ENCODE results near the gene PUM2. TPM values are rescaled to one million over a fixed set of nuclear protein-coding genes. Genes with fewer than 3 reads are reported as not detected.

Gene PUM2
- total and polyA plus RNA-seq, 2 of the 8 experiments (the other 6 are each of a cell fraction or from before 2014, with no cell fraction given), result 46.6 to 114 TPM

DNA sequence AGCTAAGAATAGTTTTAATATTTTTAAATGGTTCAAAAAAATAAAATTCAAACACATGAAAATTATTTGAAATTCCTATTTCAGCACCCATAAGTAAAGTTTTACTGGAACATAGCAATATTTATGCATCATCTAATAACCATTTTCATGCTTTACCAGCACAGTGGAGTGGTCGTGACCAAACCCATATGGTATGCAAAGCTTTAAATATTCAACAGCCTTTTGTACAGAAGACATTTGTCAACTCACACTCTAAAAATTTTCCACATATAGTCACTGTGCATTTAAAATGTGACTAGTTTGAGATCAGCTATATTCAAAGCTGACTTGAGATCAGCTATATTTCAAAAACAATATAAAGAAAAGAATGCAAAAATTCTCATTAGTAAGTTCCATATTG, 46.2 kb downstream of the PUM2 start:
- Histone ChIP-seq H3K4me2 (ENCODE audit: insufficient read depth in 1 of 2, low read depth in 2 of 2, low read length in 2 of 2) (no peak overlapping the region), H2BK5ac (ENCODE audit: low read depth, low read length) (no peak overlapping the region), H3K14ac (ENCODE audit: insufficient read length) (no peak overlapping the region), H3K4me3 (ENCODE audit: extremely low read depth in 1 of 4, insufficient read depth in 2 of 4, low read depth in 3 of 4, low read length in 4 of 4) (no peak overlapping the region), H3K23ac (ENCODE audit: insufficient read length) (no peak overlapping the region), H3K18ac (ENCODE audit: extremely low read depth, low read length) (no peak overlapping the region), H2AFZ (ENCODE audit: low read length) (no peak overlapping the region), H3K9me3 (ENCODE audit: insufficient read depth in 2 of 2, low read depth in 1 of 2, low read length in 1 of 2) (no peaks in the 10 kb centered on the region), H3K23me2 (ENCODE audit: low read depth, low read length) (no peaks in the 10 kb centered on the region), H4K20me1 (replicated peaks in 1 of 2; ENCODE audit: control insufficient read depth in 1 of 2, insufficient read depth in 2 of 2, low read length in 2 of 2) (peaks cover 0 to 5% of the 10 kb centered on the region in 2 experiments), H3K9ac (replicated peaks in 1 of 4; ENCODE audit: extremely low read depth in 1 of 4, low read depth in 3 of 4, low read length in 3 of 4) (no peak overlapping the region), H3K4me1 (replicated peaks in 1 of 4; ENCODE audit: control insufficient read depth in 3 of 4, insufficient read depth in 4 of 4, low read length in 3 of 4) (no peaks in the 10 kb centered on the region), H2BK20ac (ENCODE audit: low read length) (no peak overlapping the region), H3K27me3 (replicated peaks in 1 of 4; ENCODE audit: control insufficient read depth in 3 of 4, extremely low read depth in 1 of 4, insufficient read depth in 3 of 4, low read length in 3 of 4) (no peaks in the 10 kb centered on the region), H4K8ac (ENCODE audit: extremely low read depth, insufficient read depth, low read length) (no peak overlapping the region), H3K36me3 (ENCODE audit: control insufficient read depth in 2 of 4, insufficient read depth in 4 of 4, low read length in 3 of 4) (peaks cover 2 to 62% (median 22%) of the 10 kb centered on the region in 4 experiments), H2BK12ac (ENCODE audit: low read depth, low read length) (no peak overlapping the region), H2BK120ac (replicated peaks; ENCODE audit: low read depth, low read length) (no peak overlapping the region), H3K27ac (ENCODE audit: low read depth, low read length) (no peak overlapping the region), H3K79me2 (ENCODE audit: control insufficient read depth in 1 of 2, insufficient read depth in 2 of 2, low read length in 2 of 2) (peaks cover 0 to 42% of the 10 kb centered on the region in 2 experiments; a peak in 2 of 4 replicates), H3K79me1 (ENCODE audit: low read depth, low read length) (no peaks in the 10 kb centered on the region; the same call in none of the 2 replicates), H4K91ac (replicated peaks; ENCODE audit: insufficient read length, low read length) (no peak overlapping the region), H4K5ac (ENCODE audit: insufficient read length, low read depth, low read length) (no peak overlapping the region), H2AK5ac (ENCODE audit: low read depth, low read length) (no peak overlapping the region), H2BK15ac (ENCODE audit: low read length) (no peak overlapping the region), H3K4ac (replicated peaks; ENCODE audit: insufficient read length, low read depth, low read length) (no peak overlapping the region), H3K56ac (replicated peaks; ENCODE audit: insufficient read length, low read depth, low read length) (no peak overlapping the region)
- ChIA-PET POLR2A (ENCODE audit: partially characterized antibody) (interaction anchor here (1.1 kb wide), 1 partner anchor 27 kb away, joined by 3 read pairs; no protein-coding TSS in a partner anchor), CTCF (ENCODE audit: partially characterized antibody) (interaction anchor here (0.7 to 2.4 kb wide), 9 partner anchors 11 to 113 kb away, joined by 3 to 20 read pairs (median 4); no protein-coding TSS in a partner anchor)
- FAIRE-seq, result no peak
- 96% methylated on average over 1 of the region's 1 CpG; no CpG with 5 or more reads in 1 of the 2 experiments for WGBS, 2 experiments (ENCODE audit: extremely low coverage in 1 of 2, insufficient coverage in 1 of 2, insufficient read length in 1 of 2, insufficient replicate concordance in 2 of 2, low coverage in 1 of 2, low lambda C conversion rate in 2 of 2, missing lambda C conversion rate in 1 of 2)
- DNase-seq (ENCODE audit: low read depth in 1 of 2, low spot score in 2 of 2), result no peak
- no peak for TF ChIP-seq NRF1 (IDR thresholded peaks at IDR 0.05; ENCODE audit: low read depth, low read length)

Measured in H1 (cell line).